Right forelimb (tissue), 1 donor: ENCODE measurements around the gene NIPAL3.
A peak's percentile ranks its signal among the peaks of the same experiment; 100 is the strongest.
"Not testable (repeated sequence)": the region's sequence is repeated elsewhere in the genome, so short reads cannot be mapped to it uniquely, and the experiment has no call there.

Experiments
- DNase-seq: peaks from one replicate; pipeline ENCODE4 v3.0.0-alpha.2; 2018

The NIPAL3 gene

GRCh38 chr1:24425441-24425840 lies 9.8 kb downstream of the NIPAL3 start:
- no peak for DNase-seq

- DNase-seq, result no peak
Observed at GRCh38 chr1:24425922-24426321, 10.3 kb downstream of the NIPAL3 start.

- no peak for DNase-seq
Observed at GRCh38 chr1:24426744-24427544, 11.3 kb downstream of the NIPAL3 start.

- no peak for DNase-seq
Observed at GRCh38 chr1:24427545-24427862, 11.9 kb downstream of the NIPAL3 start.

DNA sequence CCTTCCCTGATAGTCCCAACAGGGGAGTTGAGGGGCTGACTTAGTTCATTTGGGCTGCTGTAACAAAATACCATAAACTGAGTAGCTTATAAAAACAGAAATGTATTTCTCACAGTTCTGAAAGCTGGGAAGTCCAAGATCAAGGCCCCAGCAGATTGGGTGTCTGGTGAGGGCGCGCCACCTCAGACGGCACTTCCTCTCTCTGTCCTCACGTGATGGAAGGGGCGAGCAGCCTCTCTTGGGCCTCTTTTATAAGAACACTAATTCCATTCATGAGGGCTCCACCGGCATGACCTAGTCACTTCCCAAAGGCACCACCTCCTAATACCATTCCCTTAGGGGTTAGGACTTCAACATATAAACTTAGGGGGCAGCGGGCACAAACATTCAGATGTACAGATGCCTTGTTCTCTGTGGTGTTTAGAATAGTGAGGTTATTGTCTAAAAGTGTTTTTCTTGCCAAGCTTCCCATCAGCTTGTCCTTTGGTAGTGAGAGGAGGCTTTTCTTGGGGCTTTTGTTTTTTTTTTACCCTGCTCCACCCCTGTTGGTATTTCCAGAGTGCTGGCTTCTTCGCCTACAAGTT lies 20.3 kb downstream of the NIPAL3 start:
- no peak for DNase-seq

DNA sequence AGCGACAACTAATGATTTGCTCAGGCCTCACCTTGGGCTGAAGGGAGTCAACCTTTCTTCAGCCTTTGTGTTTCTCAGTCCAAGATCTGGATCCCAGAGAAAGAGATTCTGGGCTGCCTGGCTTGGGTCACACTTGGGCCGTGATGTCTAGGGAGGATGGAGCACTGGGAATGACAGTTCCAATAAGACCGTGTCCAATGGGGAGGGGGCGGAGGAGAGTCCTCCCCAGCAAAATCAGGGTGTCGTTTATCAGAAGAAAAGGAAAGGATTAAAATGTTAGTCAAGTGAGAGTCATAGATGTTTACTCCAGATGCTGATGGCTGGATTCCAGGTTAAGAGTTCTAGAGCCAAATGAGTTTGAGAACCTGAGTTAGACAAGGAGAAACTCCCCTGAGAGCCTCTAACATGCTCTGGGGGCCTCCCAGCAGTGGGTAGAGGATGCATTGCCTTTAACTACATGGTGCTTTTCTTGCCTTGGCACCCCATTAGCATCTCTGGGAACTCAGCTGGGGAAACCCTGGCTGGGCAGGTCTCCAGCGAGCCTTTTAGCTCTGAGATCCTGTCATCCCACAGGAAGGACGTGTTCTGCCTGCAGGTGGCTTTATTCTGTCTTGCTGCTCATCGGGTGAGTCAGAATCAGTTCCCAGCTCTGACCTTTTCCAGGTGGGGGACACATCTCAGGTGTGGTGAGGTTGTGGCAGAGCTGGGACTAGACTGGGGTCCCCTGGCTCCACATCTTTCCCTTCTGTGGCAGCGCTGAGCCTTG lies 22.2 kb downstream of the NIPAL3 start:
- no peak for DNase-seq

- DNase-seq, result peak; percentile 54
Observed at GRCh38 chr1:24438423-24438901, 22.9 kb downstream of the NIPAL3 start.

GRCh38 chr1:24440436-24440835 lies 24.8 kb downstream of the NIPAL3 start:
- DNase-seq, result no peak

DNA sequence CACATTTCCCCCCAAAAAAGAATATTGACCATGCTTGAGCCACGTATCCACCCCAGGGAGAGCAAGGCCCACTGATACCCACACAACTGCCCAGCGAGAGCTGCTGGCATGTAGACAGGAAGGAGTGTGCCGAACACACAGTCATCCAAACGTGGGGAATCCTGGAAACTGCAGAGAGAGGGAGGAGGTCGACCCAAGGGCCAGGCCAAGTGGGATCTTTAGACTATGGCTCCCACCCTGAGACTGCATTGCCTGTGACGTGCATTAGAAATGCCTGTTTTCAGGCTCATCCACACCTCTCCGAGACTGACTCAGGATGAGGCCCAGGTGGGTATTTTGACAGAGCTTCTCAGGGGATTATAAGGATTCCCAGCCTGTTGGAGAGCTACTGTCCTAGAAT lies 25.9 kb downstream of the NIPAL3 start:
- no peak for DNase-seq

DNA sequence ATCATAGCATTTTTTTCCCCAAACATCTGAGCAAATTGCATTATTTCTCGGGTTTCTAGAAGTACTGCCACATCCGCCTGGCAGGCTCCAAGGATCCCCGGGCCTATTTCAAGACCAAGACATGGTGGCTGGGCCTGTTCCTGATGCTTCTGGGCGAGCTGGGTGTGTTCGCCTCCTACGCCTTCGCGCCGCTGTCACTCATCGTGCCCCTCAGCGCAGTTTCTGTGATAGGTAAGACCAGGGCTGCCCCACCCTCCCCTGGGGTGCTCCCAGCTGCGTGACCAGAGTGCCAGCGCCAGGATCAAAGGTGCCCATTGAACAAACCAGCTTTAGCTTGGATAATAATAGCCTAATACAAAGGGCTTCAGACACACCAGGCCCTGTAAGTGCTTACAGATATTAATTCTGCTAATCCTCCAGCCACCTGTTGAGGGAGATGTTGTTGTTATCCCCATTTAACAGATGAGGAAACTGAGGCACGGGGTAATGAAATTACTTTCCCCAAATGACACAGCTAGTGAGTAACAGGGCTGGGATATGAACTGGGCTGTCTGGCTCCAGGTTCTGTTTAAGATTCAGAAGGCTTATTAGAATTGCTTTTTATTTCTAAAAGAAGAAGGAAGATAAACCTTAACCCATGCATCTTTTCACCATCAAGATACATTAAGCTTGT lies 26.5 kb downstream of the NIPAL3 start:
- DNase-seq, result no peak

DNA sequence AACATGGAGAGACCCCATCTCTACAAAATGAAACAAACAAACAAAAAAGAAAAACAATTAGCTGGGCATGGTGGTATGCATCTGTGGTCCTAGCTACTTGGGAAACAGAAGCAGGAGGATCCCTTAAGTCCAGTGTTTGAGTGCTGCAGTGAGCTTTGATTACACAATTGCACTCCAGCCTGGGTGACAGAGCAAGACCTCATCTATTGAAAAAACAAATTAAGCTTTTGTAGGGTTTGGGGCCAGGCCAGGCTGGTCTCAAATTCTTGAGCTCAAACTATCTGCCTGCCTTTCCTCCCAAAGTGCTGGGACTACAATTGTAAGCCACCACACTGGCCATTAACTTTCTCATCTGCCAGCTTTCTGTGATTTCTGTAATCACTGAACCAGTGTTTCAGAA lies 27.2 kb downstream of the NIPAL3 start:
- DNase-seq, result no peak

GRCh38 chr1:24443241-24443656 lies 27.6 kb downstream of the NIPAL3 start:
- no peak for DNase-seq

DNA sequence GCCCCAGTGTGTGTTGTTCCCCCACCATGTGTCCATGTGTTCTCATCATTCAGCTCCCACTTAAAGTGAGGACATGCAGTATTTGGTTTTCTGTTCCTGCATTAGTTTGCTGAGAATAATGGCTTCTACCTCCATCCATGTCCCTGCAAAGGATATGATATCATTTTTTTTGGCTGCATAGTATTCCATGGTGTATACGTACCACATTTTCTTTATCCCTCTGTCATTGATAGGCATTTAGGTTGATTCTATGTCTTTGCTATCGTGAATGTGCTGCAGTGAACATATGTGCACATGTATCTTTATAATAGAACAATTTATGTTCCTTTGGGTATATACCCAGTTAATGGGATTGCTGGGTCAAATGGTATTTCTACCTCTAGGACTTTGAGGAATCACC lies 30.8 kb downstream of the NIPAL3 start:
- not testable (repeated sequence) for DNase-seq

GRCh38 chr1:24450316-24450715 lies 34.7 kb downstream of the NIPAL3 start:
- no peak for DNase-seq

GRCh38 chr1:24450857-24451397 lies 35.3 kb downstream of the NIPAL3 start:
- no peak for DNase-seq

- DNase-seq, result no peak
Observed at GRCh38 chr1:24451746-24452145, 36.1 kb downstream of the NIPAL3 start.

DNA sequence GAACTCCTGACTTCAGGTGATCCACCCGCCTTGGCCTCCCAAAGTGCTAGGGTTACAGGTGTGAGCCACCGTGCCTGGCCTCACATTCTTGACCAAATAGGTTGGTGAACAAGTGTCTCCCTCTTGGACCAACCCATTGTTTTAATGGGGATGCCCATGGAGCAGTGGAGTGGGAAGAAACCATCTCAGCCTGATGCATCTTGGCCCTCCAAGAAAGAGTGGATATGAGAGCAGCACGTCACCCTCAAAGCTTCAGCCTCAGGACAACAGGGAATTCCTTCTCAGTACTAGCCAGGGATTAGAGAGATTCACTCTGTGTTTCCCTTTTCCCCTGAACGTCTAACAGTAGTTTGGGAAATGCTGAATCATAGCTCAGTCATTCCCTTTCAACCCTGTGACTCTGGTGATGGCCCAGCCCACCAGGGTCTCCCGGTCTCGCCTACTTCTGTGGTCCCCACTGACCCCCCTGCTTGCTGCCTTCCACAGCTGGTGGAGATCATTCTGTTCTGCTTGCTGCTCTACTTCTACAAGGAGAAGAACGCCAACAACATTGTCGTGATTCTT lies 37.4 kb downstream of the NIPAL3 start:
- DNase-seq, result no peak

- DNase-seq, result no peak
Observed at GRCh38 chr1:24454673-24455072, 39.1 kb downstream of the NIPAL3 start.

GRCh38 chr1:24455272-24455671 lies 39.7 kb downstream of the NIPAL3 start:
- no peak for DNase-seq

GRCh38 chr1:24457866-24458265 lies 42.3 kb downstream of the NIPAL3 start:
- no peak for DNase-seq

DNA sequence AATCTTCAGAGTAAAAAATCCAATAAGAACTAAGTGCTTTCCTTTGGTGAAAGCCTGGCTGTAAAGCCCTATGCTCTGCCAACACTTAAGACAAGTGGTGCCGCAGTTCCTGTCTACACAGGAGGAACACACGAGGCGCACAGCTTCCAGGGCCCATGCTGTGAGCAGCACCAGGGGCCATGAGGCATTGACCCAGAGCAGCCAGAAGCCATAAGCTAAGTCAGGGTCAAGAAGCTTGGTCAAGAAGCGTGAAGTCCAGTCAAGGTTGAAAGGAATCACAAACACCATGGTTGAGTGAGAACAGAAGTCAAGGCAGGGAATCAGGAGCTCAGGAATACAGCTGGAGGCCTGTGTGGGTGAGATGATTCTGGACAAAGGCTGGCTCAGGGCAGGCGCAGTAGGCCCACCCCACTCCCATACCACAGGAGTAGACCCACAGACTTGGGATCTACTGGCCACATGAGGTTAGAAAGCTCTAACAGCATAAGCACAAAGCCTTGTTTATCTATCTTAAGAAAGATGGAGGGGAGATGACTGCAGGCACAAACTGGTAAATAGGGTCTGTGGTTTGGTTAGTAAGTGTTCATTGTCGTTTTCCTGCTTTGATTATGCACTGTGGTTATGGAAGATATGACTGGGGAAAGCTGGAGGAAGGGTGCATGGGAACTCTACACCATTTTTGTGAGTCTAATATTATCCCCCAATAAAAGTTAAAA lies 44.1 kb downstream of the NIPAL3 start:
- no peak for DNase-seq

DNA sequence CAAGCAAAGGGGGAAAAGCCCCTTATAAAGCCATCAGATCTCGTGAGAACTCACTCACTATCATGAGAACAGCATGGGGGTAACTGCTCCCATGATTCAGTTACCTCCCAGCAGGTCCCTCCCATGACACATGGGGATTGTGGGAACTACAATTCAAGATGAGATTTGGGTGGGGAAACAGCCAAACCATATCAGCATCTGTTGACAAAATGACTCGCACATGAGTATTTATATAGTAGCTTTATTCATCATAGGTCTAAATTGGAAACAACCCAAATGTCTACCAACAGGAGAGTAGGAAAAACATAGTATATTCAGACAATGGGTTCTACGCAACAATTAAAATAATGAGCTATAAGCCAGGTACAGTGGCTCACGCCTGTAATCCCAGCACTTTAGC lies 46.5 kb downstream of the NIPAL3 start:
- DNase-seq, result not testable (repeated sequence)
